Left ventricle myocardium inferior (tissue), 1 donor: Measurements from ENCODE around the gene HBE1. TPM values are rescaled to one million over a fixed set of nuclear protein-coding genes. Genes with fewer than 3 reads are reported as not detected.

Experiments
- DNase-seq: peaks from one replicate; pipeline ENCODE4 v3.0.0-alpha.2; 2020
- H3K27ac ChIP-seq: fragments of 200-600 bp; replicated peaks from 2 replicates; pipeline ENCODE4 v1.8.0; 2021
- H3K27me3 ChIP-seq: fragments of 200-600 bp; 2 replicates; pipeline ENCODE4 v1.8.0; 2021; ENCODE audit warnings: low read depth
- H3K36me3 ChIP-seq: fragments of 200-600 bp; 2 replicates; pipeline ENCODE4 v1.8.0; 2021
- H3K4me1 ChIP-seq: fragments of 200-600 bp; 2 replicates; pipeline ENCODE4 v1.8.0; 2021
- H3K4me3 ChIP-seq: fragments of 200-600 bp; 2 replicates; pipeline ENCODE4 v1.8.0; 2021; ENCODE audit warnings: mild to moderate bottlenecking, moderate library complexity
- H3K9me3 ChIP-seq: fragments of 200-600 bp; replicated peaks from 2 replicates; pipeline ENCODE4 v1.8.0; 2021
- intact Hi-C: fragments of 100-400 bp; cut with micrococcal nuclease; formaldehyde crosslinking; loops from one replicate; pipeline ENCODE4 v1.11.0; 2022
- total RNA-seq: library from RNA; stranded (reverse); fragmentation: NEBNext Ultra II Directional; extraction: Animal tissue kit (Norgen Biotek cat#: 25700); gene quantifications from one replicate; pipeline ENCODE4 v1.2.1, GENCODE V29; 2021
- TF ChIP-seq, protein P1 (sequence below): fragments of 200-600 bp; IDR thresholded peaks from 2 replicates; pipeline ENCODE4 v1.8.0; 2021; ENCODE audit warnings: antibody characterized with exemption, mild to moderate bottlenecking, borderline replicate concordance
- donor health status: DM: no; HTN: yes; CAD: no; lungs with severe emphysema.

HBE1 gene
- total RNA-seq, 1 donor from 2014 or later: not detected

DNA sequence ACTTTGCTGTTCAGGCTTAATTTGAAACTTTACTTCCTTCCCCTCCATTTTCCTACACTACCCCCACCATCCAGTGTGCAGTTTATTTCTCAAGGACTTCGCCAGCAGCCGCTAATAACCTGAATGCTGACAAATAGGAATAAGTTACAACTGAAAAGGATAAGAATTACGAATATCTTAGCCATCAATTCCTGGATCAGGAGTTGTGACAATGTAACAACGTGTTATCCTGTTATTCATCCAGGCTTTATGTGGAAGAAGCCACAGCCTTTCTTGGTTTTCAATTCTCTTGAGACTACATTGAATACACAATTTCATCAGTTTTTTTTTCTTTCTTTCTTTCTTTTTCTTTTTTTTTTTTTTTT, 25.9 kb downstream of the HBE1 start:
- intact Hi-C loops: no loop called here
- H3K9me3 ChIP-seq: no peaks in the 10 kb centered on the region
- peaks cover 15% of the 10 kb centered on the region for H3K27me3 ChIP-seq
- H3K36me3 ChIP-seq: no peaks in the 10 kb centered on the region
- no peaks in the 10 kb centered on the region for H3K4me1 ChIP-seq
- H3K27ac ChIP-seq: no peak overlapping the region
- TF ChIP-seq, protein P1, sequence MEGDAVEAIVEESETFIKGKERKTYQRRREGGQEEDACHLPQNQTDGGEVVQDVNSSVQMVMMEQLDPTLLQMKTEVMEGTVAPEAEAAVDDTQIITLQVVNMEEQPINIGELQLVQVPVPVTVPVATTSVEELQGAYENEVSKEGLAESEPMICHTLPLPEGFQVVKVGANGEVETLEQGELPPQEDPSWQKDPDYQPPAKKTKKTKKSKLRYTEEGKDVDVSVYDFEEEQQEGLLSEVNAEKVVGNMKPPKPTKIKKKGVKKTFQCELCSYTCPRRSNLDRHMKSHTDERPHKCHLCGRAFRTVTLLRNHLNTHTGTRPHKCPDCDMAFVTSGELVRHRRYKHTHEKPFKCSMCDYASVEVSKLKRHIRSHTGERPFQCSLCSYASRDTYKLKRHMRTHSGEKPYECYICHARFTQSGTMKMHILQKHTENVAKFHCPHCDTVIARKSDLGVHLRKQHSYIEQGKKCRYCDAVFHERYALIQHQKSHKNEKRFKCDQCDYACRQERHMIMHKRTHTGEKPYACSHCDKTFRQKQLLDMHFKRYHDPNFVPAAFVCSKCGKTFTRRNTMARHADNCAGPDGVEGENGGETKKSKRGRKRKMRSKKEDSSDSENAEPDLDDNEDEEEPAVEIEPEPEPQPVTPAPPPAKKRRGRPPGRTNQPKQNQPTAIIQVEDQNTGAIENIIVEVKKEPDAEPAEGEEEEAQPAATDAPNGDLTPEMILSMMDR: no peak
- no peak overlapping the region for H3K4me3 ChIP-seq
- no peak for DNase-seq

DNA sequence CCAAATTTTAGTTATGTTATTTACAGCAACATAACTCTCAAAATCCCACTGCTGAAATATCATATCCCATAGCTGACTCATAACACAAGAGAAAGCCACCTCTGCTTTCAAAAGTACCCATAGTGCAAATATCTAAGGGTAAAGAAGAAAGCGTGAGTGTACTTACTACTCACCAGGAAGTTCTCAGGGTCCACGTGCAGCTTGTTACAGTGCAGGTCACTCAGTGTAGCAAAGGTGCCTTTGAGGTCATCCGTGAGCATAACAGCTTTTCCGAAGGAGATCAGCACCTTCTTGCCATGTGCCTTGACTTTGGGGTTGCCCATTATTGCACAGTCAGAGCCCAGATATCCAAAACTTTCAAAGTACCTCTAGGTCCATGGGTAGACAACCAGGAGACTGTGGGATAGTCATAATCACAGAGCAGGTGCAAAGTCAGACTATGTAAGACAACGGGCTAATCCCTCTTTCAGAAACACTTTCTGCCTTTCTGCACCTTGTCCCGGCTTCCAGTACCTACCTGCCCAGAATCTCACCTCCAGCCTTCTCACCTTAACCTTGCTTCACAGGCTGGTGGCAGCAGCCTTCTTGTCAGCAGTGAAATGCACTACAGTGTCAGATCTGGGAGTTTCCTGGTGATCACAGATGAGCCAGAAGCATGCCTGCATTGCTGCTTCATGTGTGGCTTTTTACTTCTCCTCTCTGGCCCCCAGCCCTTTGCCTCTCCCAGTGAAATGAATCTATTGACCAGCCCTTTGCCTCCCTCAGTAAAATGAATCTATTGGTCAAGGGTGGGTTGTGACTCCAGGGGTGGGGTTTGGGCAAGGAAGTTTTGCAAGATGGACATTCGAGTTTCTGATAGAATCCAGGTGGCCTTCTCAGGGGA, 26.6 kb downstream of the HBE1 start:
- no peak for DNase-seq
- no peaks in the 10 kb centered on the region for H3K4me1 ChIP-seq
- H3K36me3 ChIP-seq: no peaks in the 10 kb centered on the region
- no peak overlapping the region for H3K27ac ChIP-seq
- peaks cover 15% of the 10 kb centered on the region for H3K27me3 ChIP-seq
- intact Hi-C loops: no loop called here
- no peaks in the 10 kb centered on the region for H3K9me3 ChIP-seq
- TF ChIP-seq, protein P1: no peak
- no peak overlapping the region for H3K4me3 ChIP-seq

DNA sequence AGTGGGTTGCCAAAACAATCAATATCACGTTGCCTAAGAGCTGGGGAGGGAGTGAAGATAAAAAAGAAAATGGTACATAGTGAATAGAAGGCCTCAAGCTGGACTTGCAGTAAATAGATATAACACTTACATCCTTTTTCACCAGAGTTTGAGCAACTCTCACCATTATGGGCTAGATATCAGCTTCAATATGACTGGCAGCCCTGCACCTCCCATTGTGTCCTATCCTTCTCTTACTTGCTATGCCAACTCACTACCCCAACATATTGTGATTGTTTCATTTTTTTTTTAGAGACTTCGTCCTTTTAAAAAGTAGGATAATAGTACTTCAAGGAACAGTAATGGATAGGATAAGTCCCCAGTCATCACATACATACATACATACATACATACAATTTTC, 27.5 kb downstream of the HBE1 start:
- Histone ChIP-seq H3K27me3 (peaks cover 15% of the 10 kb centered on the region), H3K4me3 (no peak overlapping the region), H3K27ac (no peak overlapping the region), H3K36me3 (no peaks in the 10 kb centered on the region), H3K4me1 (no peaks in the 10 kb centered on the region), H3K9me3 (no peaks in the 10 kb centered on the region)
- TF ChIP-seq, protein P1: no peak
- intact Hi-C loops: no loop called here
- no peak for DNase-seq

DNA sequence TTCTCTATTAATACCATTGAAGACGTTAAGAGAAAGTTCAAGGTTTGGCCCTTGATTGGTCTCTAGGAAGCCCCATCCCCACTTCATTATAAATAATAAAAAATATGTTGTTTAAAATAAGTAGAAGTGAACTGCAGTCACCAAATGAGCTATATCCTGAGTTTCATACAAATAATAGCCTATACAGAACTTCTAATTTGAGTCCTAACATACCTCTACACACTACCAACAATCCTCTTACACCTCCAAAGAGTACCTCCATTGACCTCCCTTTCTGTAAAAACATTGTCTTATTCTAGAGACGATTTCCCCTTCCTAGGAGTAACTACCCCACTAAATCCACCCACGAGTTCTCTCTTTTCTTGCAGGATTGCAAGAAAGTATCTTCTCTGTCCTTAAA, 28.3 kb downstream of the HBE1 start:
- H3K27ac ChIP-seq: no peak overlapping the region
- TF ChIP-seq, protein P1: no peak
- no peak overlapping the region for H3K4me3 ChIP-seq
- no peaks in the 10 kb centered on the region for H3K9me3 ChIP-seq
- no peaks in the 10 kb centered on the region for H3K4me1 ChIP-seq
- peaks cover 15% of the 10 kb centered on the region for H3K27me3 ChIP-seq
- no peaks in the 10 kb centered on the region for H3K36me3 ChIP-seq
- intact Hi-C loops: no loop called here
- no peak for DNase-seq

DNA sequence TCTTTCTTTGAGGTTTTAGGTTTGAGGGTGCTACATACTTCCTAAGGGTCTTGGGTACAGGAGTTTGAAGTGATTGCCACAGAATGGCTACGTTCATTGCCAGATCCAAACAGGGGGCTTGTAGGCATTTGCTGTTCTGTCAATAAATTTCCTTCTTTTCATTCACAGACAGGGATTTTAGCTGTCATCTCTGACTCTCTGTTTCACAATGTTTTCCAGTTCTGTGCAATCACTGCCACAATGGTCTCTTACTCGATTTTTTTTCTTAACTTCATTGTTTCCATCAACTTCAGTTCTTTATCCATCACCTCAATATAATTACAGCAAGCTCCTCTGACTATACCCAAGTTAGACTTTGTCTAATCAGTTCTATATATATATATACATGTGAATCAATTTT, 29.3 kb downstream of the HBE1 start:
- Histone ChIP-seq H3K27ac (no peak overlapping the region), H3K4me3 (no peak overlapping the region), H3K9me3 (no peaks in the 10 kb centered on the region), H3K36me3 (no peaks in the 10 kb centered on the region), H3K27me3 (peaks cover 15% of the 10 kb centered on the region), H3K4me1 (no peaks in the 10 kb centered on the region)
- TF ChIP-seq, protein P1: no peak
- DNase-seq: no peak
- intact Hi-C loops: no loop called here
